ENCODE measurements around the gene PCOLCE2. TPM values are rescaled to one million over a fixed set of nuclear protein-coding genes. Genes with fewer than 3 reads are reported as not detected.
A peak's percentile ranks its signal among the peaks of the same experiment; 100 is the strongest.

Gene PCOLCE2
- total and polyA plus RNA-seq, 4 donors, result 9.1 to 17.2 (median 13.3) TPM

- 74% methylated on average over 1 of the region's 1 CpG for WGBS
- DNase-seq (ENCODE audit: low spot score), result no peak
Measured at GRCh38 chr3:142907996-142908395, 19.1 kb upstream of the PCOLCE2 start.

GRCh38 chr3:142904639-142905436, 16.0 kb upstream of the PCOLCE2 start:
- peak; percentile 25 for TF ChIP-seq CTCF (IDR thresholded peaks at IDR 0.05; ENCODE audit: low read depth, low read length, missing input control)
- TF ChIP-seq RAD21 (IDR thresholded peaks at IDR 0.05), result peak; percentile 62 to 72
- TF ChIP-seq JUND (IDR thresholded peaks at IDR 0.05), result no peak
- H3K27ac ChIP-seq (ENCODE audit: low read depth in 1 of 2, low read length in 2 of 2), result no peak overlapping the region
- no peak overlapping the region for H3K9ac ChIP-seq (ENCODE audit: low read depth in 1 of 2, low read length in 2 of 2)
- no peak overlapping the region for H3K4me3 ChIP-seq (ENCODE audit: low read depth in 1 of 3, low read length in 3 of 3)
- H3K36me3 ChIP-seq (ENCODE audit: control insufficient read depth in 4 of 4, insufficient read depth in 3 of 4, low read depth in 1 of 4, low read length in 3 of 4), result no peaks in the 10 kb centered on the region
- DNase-seq (ENCODE audit: low spot score), result no peak
- no peaks in the 10 kb centered on the region for H3K4me1 ChIP-seq (ENCODE audit: control insufficient read depth in 4 of 4, insufficient read depth in 4 of 4, low read length in 3 of 4)
- no peaks in the 10 kb centered on the region for H3K9me3 ChIP-seq (ENCODE audit: control insufficient read depth in 4 of 4, low read length in 3 of 4)
- H3K27me3 ChIP-seq (ENCODE audit: control insufficient read depth in 4 of 4, insufficient read depth in 4 of 4, low read length in 3 of 4), result no peaks in the 10 kb centered on the region
- 75% methylated on average over 11 of the region's 11 CpGs for WGBS

More at GRCh38 chr3:142907996-142908395, 19.1 kb upstream of the PCOLCE2 start:
- H3K4me3 ChIP-seq (ENCODE audit: low read depth in 1 of 3, low read length in 3 of 3), result no peak overlapping the region
- no peaks in the 10 kb centered on the region for H3K9me3 ChIP-seq (ENCODE audit: control insufficient read depth in 4 of 4, low read length in 3 of 4)
- no peaks in the 10 kb centered on the region for H3K36me3 ChIP-seq (ENCODE audit: control insufficient read depth in 4 of 4, insufficient read depth in 3 of 4, low read depth in 1 of 4, low read length in 3 of 4)
- no peaks in the 10 kb centered on the region for H3K27me3 ChIP-seq (ENCODE audit: control insufficient read depth in 4 of 4, insufficient read depth in 4 of 4, low read length in 3 of 4)
- TF ChIP-seq FOXA2 (IDR thresholded peaks at IDR 0.05) (no peak), NR2F2 (IDR thresholded peaks at IDR 0.05) (no peak), GABPA (IDR thresholded peaks at IDR 0.05 in 1 of 2, conservative IDR thresholded peaks at IDR 0.05 in 1 of 2) (no peak), SP1 (IDR thresholded peaks at IDR 0.05) (no peak), MAX (IDR thresholded peaks at IDR 0.05) (no peak), REST (IDR thresholded peaks at IDR 0.05) (no peak), YY1 (IDR thresholded peaks at IDR 0.05) (no peak), EGR1 (IDR thresholded peaks at IDR 0.05; ENCODE audit: low read depth in 2 of 2) (no peak), FOXA1 (IDR thresholded peaks at IDR 0.05) (no peak), RXRA (IDR thresholded peaks at IDR 0.05) (no peak)
- no peak overlapping the region for H3K9ac ChIP-seq (ENCODE audit: low read depth in 1 of 2, low read length in 2 of 2)
- H3K27ac ChIP-seq (ENCODE audit: low read depth in 1 of 2, low read length in 2 of 2), result no peak overlapping the region
- H3K4me1 ChIP-seq (ENCODE audit: control insufficient read depth in 4 of 4, insufficient read depth in 4 of 4, low read length in 3 of 4), result peaks cover 0 to 2% (median 0%) of the 10 kb centered on the region in 4 donors
